Stimulated activated CD4-positive, alpha-beta T cell treated with anti-CD3 and anti-CD28 coated beads, Interleukin-4, amount 100 ng/mL, for 24 hours (primary cell): ENCODE measurements around the gene KLK12.

ENCODE experiments used
- DNase-seq: peaks from one replicate; pipeline ENCODE4 v3.0.0-alpha.2; 2020

Gene KLK12

DNA sequence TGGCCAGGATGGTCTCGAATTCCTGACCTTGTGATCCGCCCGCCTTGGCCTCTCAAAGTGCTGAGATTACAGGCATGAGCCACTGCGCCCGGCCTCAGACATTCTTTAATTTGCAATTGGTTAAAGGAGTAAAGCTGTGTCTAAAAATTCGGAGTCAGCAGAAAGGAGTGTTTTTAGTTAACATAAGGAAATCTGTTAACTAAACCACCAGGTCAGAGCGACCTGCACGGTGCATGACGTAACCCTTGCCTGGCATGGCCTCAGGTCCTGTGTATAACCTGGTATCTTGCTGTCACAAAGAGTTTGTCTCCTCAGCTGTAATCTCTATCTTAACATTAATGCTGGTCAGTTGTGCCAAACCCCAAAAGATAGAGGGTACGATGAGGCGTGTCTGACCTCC, 9.5 kb upstream of the KLK12 start:
- DNase-seq, result no peak

- DNase-seq, result no peak
Observed at GRCh38 chr19:51043497-51043896, 8.7 kb upstream of the KLK12 start.

DNA sequence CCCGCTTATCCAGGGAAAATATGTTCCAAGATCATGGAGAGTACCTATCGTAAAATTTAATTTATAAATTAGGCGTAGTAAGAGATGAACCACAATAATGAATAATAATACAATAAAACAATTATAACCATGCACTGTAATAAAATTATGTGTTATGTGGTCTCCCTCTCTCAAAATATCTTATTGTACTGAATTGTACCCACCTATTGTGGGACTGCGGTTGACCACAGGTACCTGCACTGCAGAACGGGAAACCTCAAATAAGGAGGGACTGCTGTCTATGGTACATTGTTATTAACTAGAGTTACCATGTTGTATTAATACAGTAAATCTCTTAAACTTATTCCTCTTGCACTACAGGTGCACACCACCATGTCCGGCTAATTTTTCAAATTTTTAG, 5.3 kb upstream of the KLK12 start:
- DNase-seq, result no peak

DNA sequence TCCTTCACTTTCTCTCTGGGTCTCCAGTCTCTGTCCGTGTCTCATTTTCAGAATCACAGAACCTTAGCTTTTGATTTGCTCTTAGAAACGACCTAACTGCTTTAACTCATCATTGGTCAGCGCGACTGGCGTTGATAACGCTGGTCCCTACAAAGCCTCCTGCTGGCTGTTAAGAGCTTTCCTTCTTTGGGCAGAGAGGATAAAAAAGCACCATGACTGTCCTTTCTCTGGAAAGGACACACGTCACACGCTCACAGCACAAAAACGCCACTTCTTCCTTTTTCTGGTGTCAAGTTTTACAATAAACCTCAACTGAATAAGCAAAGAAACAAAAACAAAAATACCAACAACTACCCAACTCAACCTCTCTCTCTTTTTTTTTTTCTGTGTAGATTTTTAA, 1.7 kb upstream of the KLK12 start:
- no peak for DNase-seq

GRCh38 chr19:51031880-51032225, 2.9 kb downstream of the KLK12 start:
- DNase-seq, result no peak

DNA sequence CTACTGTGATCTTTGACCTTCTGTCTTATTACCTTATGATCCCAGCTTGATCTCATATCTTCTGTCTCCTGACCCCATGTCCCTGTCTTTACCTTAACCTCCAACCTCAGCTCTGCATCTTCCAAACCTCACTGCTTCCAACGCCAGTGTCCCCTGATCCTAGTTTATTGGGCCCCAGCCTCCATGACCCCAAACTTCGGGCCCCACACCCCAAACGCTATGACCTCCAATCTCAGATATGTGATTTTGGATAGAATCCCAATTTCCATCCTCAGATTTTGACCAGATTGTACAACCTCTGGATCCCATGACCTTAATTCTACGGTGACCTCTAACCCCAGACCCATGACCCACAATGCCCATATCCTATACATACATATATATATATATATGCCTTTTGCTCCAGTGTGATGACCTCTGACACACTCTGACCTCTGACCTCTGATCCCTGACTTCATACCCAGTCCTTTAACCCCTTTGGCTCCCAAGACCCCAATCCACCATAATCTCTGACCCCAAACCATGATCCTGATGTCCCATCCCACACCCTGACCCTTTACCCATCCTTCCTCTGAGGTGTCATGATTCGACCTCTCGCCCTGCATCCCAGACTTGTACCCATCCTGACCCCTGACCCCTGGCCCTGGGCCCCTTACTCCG, 3.5 kb downstream of the KLK12 start:
- DNase-seq, result no peak

GRCh38 chr19:51030631-51031030, 4.2 kb downstream of the KLK12 start:
- DNase-seq, result no peak

GRCh38 chr19:51029718-51030117, 5.1 kb downstream of the KLK12 start:
- no peak for DNase-seq

DNA sequence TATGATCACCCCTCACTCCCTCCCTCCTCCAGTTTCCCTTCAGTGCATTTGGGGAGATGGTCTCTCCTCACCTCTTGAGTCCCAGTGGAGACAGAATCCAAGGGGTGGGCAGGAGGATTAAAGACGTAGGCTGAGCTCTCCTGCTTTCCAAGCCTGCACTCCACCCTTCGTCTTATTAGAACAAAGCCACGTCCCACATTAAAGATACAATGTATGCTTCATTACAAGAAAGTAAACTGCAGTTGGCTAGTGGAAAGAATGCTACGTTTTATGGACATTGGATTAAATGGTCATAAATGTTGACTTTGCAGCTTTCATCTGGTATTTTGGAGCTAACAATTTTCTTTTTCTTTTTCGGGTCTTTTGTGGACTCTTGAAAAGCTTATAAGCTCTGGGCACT, 6.9 kb downstream of the KLK12 start:
- no peak for DNase-seq

DNA sequence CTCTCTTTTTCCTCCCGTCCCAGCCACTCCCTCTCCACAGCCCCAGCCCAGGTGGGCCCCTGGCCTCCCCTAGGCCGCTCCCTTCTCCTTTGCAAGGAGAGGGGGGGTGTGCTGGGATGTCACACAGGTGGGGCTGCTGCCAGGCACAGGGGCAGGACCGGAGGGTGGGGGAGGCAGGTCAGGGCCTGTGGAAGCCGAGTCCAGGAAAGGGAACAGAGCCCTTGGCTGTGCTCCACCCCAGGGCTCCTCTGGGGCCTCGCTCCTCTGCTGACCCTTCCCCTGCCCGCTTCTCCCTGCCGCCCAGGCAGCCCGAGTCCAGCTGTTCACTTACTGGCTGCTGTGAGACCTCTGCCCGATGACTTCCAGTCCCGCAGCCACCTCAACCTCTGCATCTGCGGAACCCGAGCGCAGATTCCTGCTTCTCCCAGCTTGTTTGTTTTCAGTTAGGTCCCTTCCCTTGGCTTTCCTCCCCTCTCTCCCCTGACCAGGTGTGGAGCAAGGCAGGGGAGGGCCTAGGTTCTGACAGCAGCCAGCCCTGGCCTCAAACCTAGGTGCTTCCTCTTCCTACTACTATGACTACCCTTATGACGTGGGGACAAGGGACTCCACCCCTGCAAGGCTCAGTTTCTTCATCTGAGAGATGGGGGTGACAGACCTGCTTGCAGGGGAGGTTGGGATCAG, 7.5 kb downstream of the KLK12 start:
- no peak for DNase-seq

DNA sequence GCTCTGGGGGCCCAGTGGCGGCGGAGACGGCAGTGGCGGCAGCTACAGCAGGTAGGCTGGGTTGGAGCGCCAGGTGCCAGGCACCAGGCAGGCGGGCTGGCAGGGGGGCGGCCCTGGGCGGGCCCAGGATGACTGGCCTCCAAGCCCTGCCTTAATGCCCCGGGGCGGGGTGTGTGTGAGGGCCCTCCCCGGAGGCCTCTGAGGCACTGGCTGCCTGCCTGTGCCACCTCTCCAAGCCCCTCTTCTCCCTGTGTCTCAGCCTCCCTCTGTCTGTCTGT, 8.3 kb downstream of the KLK12 start, which contains the start of gene KLK11:
Gene KLK11, minus strand, starts transcription at position 63 of the 278 bp plus-strand sequence. CDS start 985 bp downstream, outside the sequence.
- no peak for DNase-seq

DNA sequence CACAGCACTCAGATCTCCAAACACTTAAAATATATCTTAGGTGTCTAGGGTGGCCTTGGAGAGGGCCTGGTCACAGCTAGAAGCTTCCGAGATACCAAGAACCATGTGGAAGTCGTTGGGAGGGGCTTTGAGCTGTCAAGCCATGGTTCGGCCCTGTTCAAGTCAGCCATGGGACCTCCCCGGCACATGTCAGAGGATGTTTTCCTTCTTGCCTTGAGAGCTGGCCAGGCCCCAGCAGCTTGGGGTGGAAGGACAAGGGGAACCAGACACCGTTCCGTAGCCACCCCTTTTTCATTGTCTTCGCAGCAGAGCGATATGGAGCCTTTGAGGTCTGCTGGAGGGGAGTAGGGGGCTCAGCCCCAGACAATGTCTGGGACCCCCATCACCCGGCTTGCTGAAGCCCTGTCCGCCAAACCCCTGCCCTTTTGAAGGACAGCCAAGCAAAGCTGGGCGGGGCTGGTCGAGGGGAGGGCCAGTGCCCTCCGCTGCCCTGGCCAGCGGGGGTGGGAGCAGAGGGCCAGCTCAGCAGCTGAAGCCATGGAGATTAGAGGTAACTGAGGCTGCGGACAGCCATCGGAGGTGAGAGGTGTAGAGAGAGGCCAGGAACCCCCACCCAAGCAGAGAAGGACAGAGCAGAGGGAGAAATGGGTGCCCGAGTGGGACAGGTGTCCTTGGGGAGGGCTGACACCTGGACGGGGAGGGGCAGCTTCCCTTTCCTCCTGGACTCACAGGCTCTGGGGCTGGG, 8.8 kb downstream of the KLK12 start:
- no peak for DNase-seq

- DNase-seq, result no peak
Observed at GRCh38 chr19:51025401-51025800, 9.4 kb downstream of the KLK12 start.

DNA sequence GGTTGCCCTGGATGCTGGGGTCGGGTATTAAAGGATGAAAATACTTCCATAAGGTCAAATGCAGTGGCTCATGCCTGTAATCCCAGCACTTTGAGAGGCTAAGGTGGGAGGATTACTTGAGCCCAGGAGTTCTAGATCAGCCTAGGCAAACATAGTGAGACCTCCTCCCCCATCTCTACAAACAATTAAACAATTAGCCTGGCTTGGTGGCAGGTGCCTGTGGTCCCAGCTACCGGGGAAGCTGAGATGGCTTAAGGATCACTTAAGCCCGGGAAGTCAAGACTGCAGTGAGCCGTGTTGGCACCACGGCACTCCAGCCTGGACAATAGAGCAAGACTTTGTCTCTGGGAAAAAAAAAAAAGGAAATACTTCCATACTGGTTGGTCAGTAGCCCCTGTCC, 9.9 kb downstream of the KLK12 start:
- no peak for DNase-seq

GRCh38 chr19:51023946-51024345, 10.9 kb downstream of the KLK12 start:
- no peak for DNase-seq

DNA sequence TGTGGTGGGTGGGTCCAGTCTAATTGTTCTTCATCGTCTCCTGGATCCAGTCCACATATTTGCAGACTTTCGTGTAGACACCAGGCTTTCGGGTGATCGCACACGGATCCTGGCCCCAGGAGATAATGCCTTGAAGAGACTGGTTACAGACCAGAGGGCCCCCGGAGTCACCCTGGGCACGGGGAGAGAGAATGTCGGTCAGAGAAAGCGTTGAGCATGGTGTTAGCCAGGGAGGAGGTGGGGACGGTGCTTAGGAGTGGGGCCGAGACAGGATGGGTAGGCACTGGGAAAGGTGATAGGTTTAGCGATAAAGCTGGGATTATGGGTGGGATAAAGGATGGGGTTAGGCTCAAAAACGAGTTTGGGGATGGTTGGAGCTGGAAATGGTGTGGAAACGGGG, 12.3 kb downstream of the KLK12 start:
- DNase-seq, result no peak

DNA sequence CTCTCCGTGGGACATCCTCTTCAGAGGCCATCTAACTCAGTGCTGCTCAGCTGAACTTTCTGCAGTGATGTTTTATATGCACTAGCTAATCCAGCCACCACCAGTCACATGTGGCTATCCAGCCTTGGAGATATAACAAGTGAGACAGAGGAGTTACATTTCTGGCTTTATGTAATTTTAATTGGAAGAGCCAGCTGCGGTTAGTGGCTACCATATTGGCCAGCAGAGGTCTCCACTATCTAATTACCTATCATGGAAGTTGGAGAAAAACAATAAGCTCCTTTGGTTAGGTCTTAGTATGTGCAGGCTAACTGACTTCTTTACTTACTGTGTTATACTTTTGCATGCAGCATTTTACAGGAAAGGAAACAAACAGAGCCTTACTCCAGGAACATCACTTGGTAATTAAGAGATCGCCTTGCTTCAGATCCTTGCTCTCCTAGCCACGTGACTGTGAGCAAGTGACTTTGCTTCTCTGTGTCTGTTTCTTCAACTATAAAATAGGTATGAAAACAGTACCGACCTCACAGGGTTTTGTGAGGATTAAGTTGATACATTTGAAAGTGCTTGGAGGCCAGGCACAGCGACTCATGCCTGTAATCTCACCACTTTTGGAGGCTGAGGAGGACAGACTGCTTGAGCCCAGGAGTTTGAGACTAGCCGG, 13.7 kb downstream of the KLK12 start:
- DNase-seq, result no peak

DNA sequence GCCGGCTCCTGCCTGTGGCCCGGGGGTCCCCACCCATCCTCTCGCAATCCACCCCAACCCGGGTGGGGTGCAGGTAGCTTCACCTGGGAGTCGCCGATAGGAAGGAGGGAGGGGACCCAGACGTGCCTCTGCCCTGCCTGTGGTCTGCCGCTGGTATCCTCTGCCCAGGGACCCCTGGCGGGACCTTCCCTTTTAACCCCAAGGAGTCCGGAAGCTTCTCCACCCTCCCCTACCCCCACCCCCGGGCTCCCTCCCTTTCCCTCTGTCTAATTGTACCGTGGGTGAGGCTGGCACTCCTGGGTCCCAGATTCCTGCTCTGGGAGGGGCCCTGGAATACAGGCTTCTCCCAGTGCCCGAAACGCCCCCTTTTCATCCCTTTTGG, 15.3 kb downstream of the KLK12 start, which contains the start of gene KLK10:
Gene KLK10, minus strand, starts transcription at position 166 of the 382 bp plus-strand sequence. CDS start 579 bp downstream, outside the sequence.
- no peak for DNase-seq

DNA sequence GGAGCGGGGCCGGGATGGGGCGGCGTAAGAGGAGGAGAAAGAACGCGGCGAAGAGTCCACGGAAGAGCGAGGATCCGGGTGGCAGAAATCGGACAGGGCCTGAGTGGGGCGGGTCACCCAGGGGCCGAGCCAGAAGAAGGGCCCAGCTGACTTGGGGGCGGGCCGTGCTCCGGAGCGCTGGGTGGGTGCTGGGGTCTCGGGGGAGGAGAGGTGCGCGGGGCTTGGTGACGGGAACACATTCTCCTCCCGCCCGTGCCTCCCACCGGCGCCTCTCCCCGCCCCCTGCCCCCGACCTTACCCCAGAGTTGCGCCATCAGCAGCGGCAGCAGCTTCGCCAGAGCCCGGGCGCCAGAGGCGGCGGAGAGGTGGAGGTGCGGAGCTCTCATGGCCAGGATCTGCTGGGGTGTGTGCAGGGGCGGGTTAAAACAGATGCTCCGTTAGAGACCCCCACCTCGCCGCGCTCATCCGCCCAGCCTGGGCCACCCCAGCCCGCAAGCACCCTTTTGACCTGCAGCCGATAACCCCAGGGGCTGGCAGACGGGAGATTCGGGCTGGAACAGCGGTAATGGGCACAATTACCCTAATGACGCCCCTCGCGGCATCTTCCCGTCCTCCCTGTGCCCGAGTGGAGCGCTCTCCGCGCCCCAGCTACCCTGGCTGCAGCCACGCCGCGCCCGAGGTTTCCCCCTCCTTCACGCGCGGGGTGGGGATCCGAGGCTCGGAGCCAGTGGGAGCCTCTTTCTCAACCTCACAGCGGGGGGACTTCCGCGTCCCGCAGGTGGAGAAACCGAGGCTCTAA, 15.9 kb downstream of the KLK12 start:
- no peak for DNase-seq

GRCh38 chr19:51016798-51017683, 17.8 kb downstream of the KLK12 start:
- DNase-seq, result peak; percentile 57

DNA sequence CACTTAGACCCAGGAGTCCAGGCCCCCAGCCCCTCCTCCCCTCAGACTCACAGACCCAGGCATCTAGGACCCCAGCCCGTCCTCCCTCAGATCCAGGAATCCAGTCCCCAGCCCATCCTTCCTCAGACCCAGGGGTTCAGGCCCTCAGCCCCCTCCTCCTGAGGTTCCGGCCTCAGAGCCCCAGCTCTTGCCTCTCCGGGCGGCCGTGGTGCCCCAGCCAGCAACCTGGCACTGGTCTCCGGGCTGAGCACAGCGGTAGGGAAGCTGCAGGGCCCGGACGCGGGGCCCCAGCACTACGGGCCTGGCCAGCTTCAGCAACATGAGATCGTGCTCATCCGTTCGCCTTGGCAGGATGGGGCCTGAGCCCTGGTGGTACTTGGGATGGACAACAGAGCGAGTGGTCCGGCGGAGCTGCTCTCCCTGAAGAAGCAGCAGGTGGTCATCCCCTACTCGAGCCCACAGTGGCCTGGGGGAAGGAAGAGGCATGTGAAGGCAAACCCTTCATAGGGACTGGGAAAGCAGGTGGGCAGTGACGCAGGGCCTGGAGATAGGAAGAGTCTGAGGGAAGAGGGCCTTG, 19.0 kb downstream of the KLK12 start:
- no peak for DNase-seq
